B cell (primary cell): Measurements from ENCODE around the gene APOL2. TPM values are rescaled to one million over a fixed set of nuclear protein-coding genes. Genes with fewer than 3 reads are reported as not detected.

ENCODE experiments used
- ATAC-seq: fragments of 200-7000 bp; cut with Tn5 transposase; one replicate; pipeline ENCODE4 v1.10.0; 2021; ENCODE audit warnings: low read depth, mild to moderate bottlenecking, moderate number of reproducible peaks, moderate library complexity
- CTCF ChIA-PET: fragments of 350-600 bp; sonication (Branson Sonifier 250); formaldehyde crosslinking; loops from one replicate; lab custom pipeline; 2021; ENCODE audit warnings: antibody characterized with exemption, inconsistent platforms; lab: Charles Lee
- POLR2A ChIA-PET: fragments of 350-600 bp; sonication (Branson Sonifier 250); formaldehyde crosslinking; loops from one replicate; lab custom pipeline; 2021; ENCODE audit warnings: antibody characterized with exemption; lab: Charles Lee
- DNase-seq: peaks from one replicate; pipeline ENCODE4 v3.0.0; 2013
- H2AFZ ChIP-seq: 2 replicates; pipeline ENCODE4 v1.6.1; 2012; ENCODE audit warnings: mild to moderate bottlenecking, low read depth, low read length; ENCODE audit not compliant: insufficient read depth, poor library complexity, severe bottlenecking
- H3K27ac ChIP-seq, 2 donors: 1 replicate in 1 of 2; 2 replicates in 1 of 2; pipeline ENCODE4 v1.5.1; 2012 to 2013; ENCODE audit warnings: low read length in 2 of 2, mild to moderate bottlenecking in 2 of 2, moderate library complexity in 1 of 2
- H3K27me3 ChIP-seq, 4 experiments: fragments of 200-600 bp in 1 of 4; sonication (generic) in 1 of 4; replicated peaks in 1 of 4; 1 replicate in 2 of 4; 2 replicates in 2 of 4; pipeline versions ENCODE4 v1.6.1 to v1.7.0; 2013 to 2016; ENCODE audit warnings: low read length in 3 of 4, mild to moderate bottlenecking in 2 of 4, mixed read lengths in 1 of 4, moderate library complexity in 1 of 4; ENCODE audit not compliant: insufficient read depth in 4 of 4, control insufficient read depth in 3 of 4; ENCODE audit errors: control extremely low read depth in 1 of 4
- H3K36me3 ChIP-seq, 2 experiments: replicated peaks in 1 of 2; 1 replicate in 1 of 2; 2 replicates in 1 of 2; pipeline versions ENCODE4 v1.6.1 to v1.7.1; 2013; ENCODE audit warnings: low read length in 1 of 2; ENCODE audit not compliant: insufficient read depth in 2 of 2, control insufficient read depth in 1 of 2; ENCODE audit errors: control extremely low read depth in 1 of 2, extremely low read depth in 1 of 2
- H3K4me1 ChIP-seq, 2 donors: fragments of 200-600 bp in 1 of 2; sonication (generic) in 1 of 2; 1 replicate in 1 of 2; 2 replicates in 1 of 2; pipeline versions ENCODE4 v1.5.1 to v1.6.1; 2013 to 2017; ENCODE audit warnings: low read length in 2 of 2; ENCODE audit not compliant: control insufficient read depth in 2 of 2, insufficient read depth in 2 of 2
- H3K4me2 ChIP-seq: replicated peaks from 2 replicates; pipeline ENCODE3; 2012; ENCODE audit warnings: mild to moderate bottlenecking, low read depth, low read length; ENCODE audit not compliant: poor library complexity, severe bottlenecking
- H3K4me3 ChIP-seq, 5 experiments: fragments of 200-600 bp in 1 of 5; sonication (generic) in 1 of 5; 1 replicate in 3 of 5; 2 replicates in 2 of 5; pipeline versions ENCODE4 v1.5.1 to v1.7.0; 2011 to 2016; ENCODE audit warnings: low read length in 4 of 5, mild to moderate bottlenecking in 4 of 5, low read depth in 2 of 5, control low read depth in 1 of 5, moderate library complexity in 1 of 5; ENCODE audit not compliant: insufficient read depth in 1 of 5; ENCODE audit errors: control extremely low read depth in 1 of 5, extremely low read depth in 1 of 5
- H3K79me2 ChIP-seq: fragments of 200-600 bp; sonication (generic); one replicate; pipeline ENCODE4 v1.6.0; 2016; ENCODE audit warnings: low read length; ENCODE audit not compliant: control insufficient read depth, insufficient read depth
- H3K9ac ChIP-seq: fragments of 200-600 bp; sonication (generic); 2 replicates; pipeline ENCODE4 v1.6.1; 2017; ENCODE audit warnings: mild to moderate bottlenecking, low read length, moderate library complexity
- H3K9me3 ChIP-seq, 3 donors: one replicate each; pipeline versions ENCODE4 v1.6.1 to v1.7.1; 2013; ENCODE audit warnings: low read length in 2 of 3; ENCODE audit not compliant: control insufficient read depth in 2 of 3, insufficient read depth in 1 of 3; ENCODE audit errors: control extremely low read depth in 1 of 3
- H4K20me1 ChIP-seq: 2 replicates; pipeline ENCODE4 v1.6.0; 2012; ENCODE audit warnings: mild to moderate bottlenecking, low read length; ENCODE audit not compliant: insufficient read depth, control insufficient read depth, poor library complexity, severe bottlenecking
- H3K27ac Mint-ChIP-seq: one replicate; pipeline ENCODE4 v1.8.0; 2021; ENCODE audit warnings: mixed read lengths
- H3K27me3 Mint-ChIP-seq: one replicate; pipeline ENCODE4 v1.8.0; 2021; ENCODE audit warnings: mixed read lengths
- H3K4me1 Mint-ChIP-seq: one replicate; pipeline ENCODE4 v1.8.0; 2021; ENCODE audit warnings: mixed read lengths
- H3K4me3 Mint-ChIP-seq: one replicate; pipeline ENCODE4 v1.8.0; 2021; ENCODE audit warnings: mixed read lengths
- H3K9me3 Mint-ChIP-seq: one replicate; pipeline ENCODE4 v1.8.0; 2022; ENCODE audit warnings: mixed read lengths; ENCODE audit not compliant: insufficient read depth
- EZH2 ChIP-seq: IDR thresholded peaks from 2 replicates; pipeline ENCODE4 v1.6.1; 2012; ENCODE audit warnings: borderline replicate concordance, low read depth, mild to moderate bottlenecking, moderate library complexity, low read length; ENCODE audit not compliant: insufficient read depth, poor library complexity, severe bottlenecking
- WGBS: methylation state at CpG from one replicate; pipeline ENCODE4 v1.1.5; 2013; ENCODE audit warnings: missing lambda C conversion rate; ENCODE audit not compliant: insufficient coverage; 5-methylcytosine and 5-hydroxymethylcytosine counted together
- intact Hi-C: fragments of 100-400 bp; cut with micrococcal nuclease; formaldehyde crosslinking; loops from one replicate; pipeline ENCODE4 v1.10.0; 2022
- polyA plus RNA-seq: library from polyadenylated mRNA; depleted of rRNA; stranded (reverse); fragments of >200 nt; gene quantifications from 2 replicates; pipeline ENCODE4 v1.2.3, GENCODE V29; 2012
- total RNA-seq, 2 donors: library from RNA; stranded (reverse); fragments of 120-200 nt in 1 of 2; gene quantifications; 1 replicate in 1 of 2; 2 replicates in 1 of 2; pipeline versions ENCODE4 v1.2.3 to v1.2.4, GENCODE V29; 2013 to 2022
- TF ChIP-seq, protein P1 (sequence below): fragments of 200-600 bp; IDR thresholded peaks from one replicate; pipeline ENCODE4 v1.8.0; 2022; ENCODE audit warnings: antibody characterized with exemption, mild to moderate bottlenecking

Gene APOL2
- total and polyA plus RNA-seq, 2 donors (not counting 1 experiment from before 2014, with no cell fraction given) = 29.4 to 60.6 TPM

DNA sequence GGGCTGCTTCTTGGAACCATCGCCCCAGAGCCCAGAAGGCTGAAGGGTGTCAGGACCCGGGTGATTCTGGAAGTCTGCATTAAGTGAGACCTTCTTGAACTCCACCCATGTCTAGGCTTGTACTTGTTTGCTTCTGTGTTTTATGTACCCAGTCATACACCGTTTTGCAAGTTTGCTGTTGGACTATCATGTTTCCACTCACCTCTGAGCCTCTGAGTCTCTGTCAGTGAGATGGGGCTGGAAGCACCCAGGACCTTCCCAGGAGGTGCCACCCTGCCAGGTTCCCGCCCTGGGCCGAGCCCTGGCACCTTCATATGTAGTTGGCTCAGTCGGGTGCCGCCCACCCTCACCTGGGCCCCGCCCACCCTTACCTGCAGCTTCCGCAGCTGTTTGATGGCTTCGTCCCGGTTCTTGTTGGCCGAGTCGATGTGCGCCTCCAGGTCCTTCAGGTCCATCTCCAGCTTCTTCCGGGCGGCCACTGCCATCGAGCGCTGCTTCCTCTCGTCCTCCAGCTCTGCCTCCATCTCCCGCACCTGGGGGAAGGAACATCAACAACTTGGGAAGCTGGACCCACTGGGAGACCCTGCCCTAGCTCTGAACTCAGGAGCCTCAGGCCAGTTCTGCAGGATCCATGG, 48.7 kb upstream of the APOL2 start:
- Histone ChIP-seq H3K9ac (no peak overlapping the region), H3K27me3 (no peaks in the 10 kb centered on the region), H3K4me3 (no peak overlapping the region), H4K20me1 (peaks cover 69% of the 10 kb centered on the region), H3K36me3 (peaks cover 5 to 82% of the 10 kb centered on the region in 2 experiments), H3K27ac (no peak overlapping the region), H3K4me1 (no peaks in the 10 kb centered on the region), H2AFZ (no peak overlapping the region), H3K9me3 (peaks cover 0 to 12% (median 0%) of the 10 kb centered on the region in 3 donors), H3K4me2 (no peak overlapping the region), H3K79me2 (peaks cover 15% of the 10 kb centered on the region)
- H3K27me3 Mint-ChIP-seq = no peaks in the 10 kb centered on the region
- TF ChIP-seq EZH2 = no peak
- TF ChIP-seq, protein P1, sequence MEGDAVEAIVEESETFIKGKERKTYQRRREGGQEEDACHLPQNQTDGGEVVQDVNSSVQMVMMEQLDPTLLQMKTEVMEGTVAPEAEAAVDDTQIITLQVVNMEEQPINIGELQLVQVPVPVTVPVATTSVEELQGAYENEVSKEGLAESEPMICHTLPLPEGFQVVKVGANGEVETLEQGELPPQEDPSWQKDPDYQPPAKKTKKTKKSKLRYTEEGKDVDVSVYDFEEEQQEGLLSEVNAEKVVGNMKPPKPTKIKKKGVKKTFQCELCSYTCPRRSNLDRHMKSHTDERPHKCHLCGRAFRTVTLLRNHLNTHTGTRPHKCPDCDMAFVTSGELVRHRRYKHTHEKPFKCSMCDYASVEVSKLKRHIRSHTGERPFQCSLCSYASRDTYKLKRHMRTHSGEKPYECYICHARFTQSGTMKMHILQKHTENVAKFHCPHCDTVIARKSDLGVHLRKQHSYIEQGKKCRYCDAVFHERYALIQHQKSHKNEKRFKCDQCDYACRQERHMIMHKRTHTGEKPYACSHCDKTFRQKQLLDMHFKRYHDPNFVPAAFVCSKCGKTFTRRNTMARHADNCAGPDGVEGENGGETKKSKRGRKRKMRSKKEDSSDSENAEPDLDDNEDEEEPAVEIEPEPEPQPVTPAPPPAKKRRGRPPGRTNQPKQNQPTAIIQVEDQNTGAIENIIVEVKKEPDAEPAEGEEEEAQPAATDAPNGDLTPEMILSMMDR = no peak
- H3K4me3 Mint-ChIP-seq = no peak overlapping the region
- 96% methylated on average over 19 of the region's 20 CpGs for WGBS
- no peak for DNase-seq
- no peak overlapping the region for H3K27ac Mint-ChIP-seq
- POLR2A ChIA-PET = no interaction called here
- intact Hi-C loops = no loop called here
- H3K9me3 Mint-ChIP-seq = no peaks in the 10 kb centered on the region
- CTCF ChIA-PET = interaction anchor here (1.4 to 3.5 kb wide), 4 partner anchors 10 to 198 kb away, joined by 3 to 16 read pairs (median 12); no protein-coding TSS in a partner anchor
- ATAC-seq = no peak
- no peaks in the 10 kb centered on the region for H3K4me1 Mint-ChIP-seq
